ENCODE results near the gene ZFY.
"Not testable (repeated sequence)": the region's sequence is repeated elsewhere in the genome, so short reads cannot be mapped to it uniquely, and the experiment has no call there.

- TF ChIP-seq CTCF (IDR thresholded peaks at IDR 0.05; ENCODE audit: low read depth, low read length); POLR2A (IDR thresholded peaks at IDR 0.05; ENCODE audit: extremely low read depth, insufficient read length); MAX (IDR thresholded peaks at IDR 0.05; ENCODE audit: low read depth, low read length); MYC (IDR thresholded peaks at IDR 0.05; ENCODE audit: low read depth, low read length): not testable (repeated sequence)
Observed at GRCh38 chrY:2987178-2987577, 52.0 kb downstream of the ZFY start.

Data from NB4 (cell line).